Psoas muscle (tissue), 8 donors: Measurements from ENCODE around the gene SERPINB4. TPM values are rescaled to one million over a fixed set of nuclear protein-coding genes. Genes with fewer than 3 reads are reported as not detected.
"Not testable (repeated sequence)": the region's sequence is repeated elsewhere in the genome, so short reads cannot be mapped to it uniquely, and the experiment has no call there.

Source experiments
- ATAC-seq, 4 donors: fragments of 200-7000 bp; cut with Tn5 transposase; one replicate each; pipeline ENCODE4 v1.9.1; 2020; ENCODE audit warnings: moderate library complexity in 3 of 4, mild to moderate bottlenecking in 2 of 4
- DNase-seq, 2 donors: peaks; one replicate each; pipeline ENCODE4 v3.0.0-alpha.2; 2020
- H3K27ac ChIP-seq: fragments of 200-600 bp; one replicate; pipeline ENCODE4 v1.8.0; 2022
- H3K27me3 ChIP-seq, 3 donors: fragments of 200-600 bp in 1 of 3; one replicate each; pipeline versions ENCODE4 v1.6.1 to v1.8.0; 2013 to 2022; ENCODE audit warnings: low read length in 2 of 3, mild to moderate bottlenecking in 2 of 3, moderate library complexity in 1 of 3; ENCODE audit not compliant: insufficient read depth in 3 of 3
- H3K36me3 ChIP-seq, 2 donors: fragments of 200-600 bp in 1 of 2; one replicate each; pipeline versions ENCODE4 v1.6.1 to v1.8.0; 2013 to 2022; ENCODE audit warnings: low read depth in 1 of 2, mild to moderate bottlenecking in 1 of 2, moderate library complexity in 1 of 2; ENCODE audit not compliant: insufficient read depth in 1 of 2
- H3K4me1 ChIP-seq: fragments of 200-600 bp; one replicate; pipeline ENCODE4 v1.8.0; 2022
- H3K4me3 ChIP-seq: fragments of 200-600 bp; one replicate; pipeline ENCODE4 v1.8.0; 2022; ENCODE audit warnings: mild to moderate bottlenecking
- H3K9me3 ChIP-seq: fragments of 200-600 bp; one replicate; pipeline ENCODE4 v1.8.0; 2022
- CTCF ChIP-seq: fragments of 200-600 bp; IDR thresholded peaks from one replicate; pipeline ENCODE4 v1.8.0; 2022; ENCODE audit warnings: antibody characterized with exemption
- WGBS, 3 donors: extraction: QIAGEN DNeasy Blood & Tissue Kit; methylation state at CpG; one replicate each; pipeline versions ENCODE4 v1.1.6 to v1.1.7; 2013; 5-methylcytosine and 5-hydroxymethylcytosine counted together
- intact Hi-C, 2 donors: fragments of 100-400 bp; cut with DNase I; formaldehyde crosslinking; loops; one replicate each; pipeline versions ENCODE4 v1.11.0 to v1.14.2; 2022
- polyA plus RNA-seq, 3 donors: library from polyadenylated mRNA; stranded (reverse); fragments of 200-250 nt; gene quantifications; one replicate each; pipeline ENCODE4 v1.2.3, GENCODE V29; 2013
- total RNA-seq, 4 donors: library from RNA; stranded (reverse); fragmentation: NEBNext Ultra II Directional in 2 of 4; extraction: Animal tissue kit (Norgen Biotek cat#: 25700) in 2 of 4; gene quantifications; one replicate each; pipeline versions ENCODE4 v1.2.1 to v1.2.4, GENCODE V29; 2021 to 2023
- donor health status: healthy with polysubstance abuse.
- donor health status: DM: no; HTN: no; CAD: no; lungs with moderate emphysema.
- donor health status: Bipolar disorder and iron deficiency.
- donor health status: healthy.
- donor health status: DM: yes; HTN: yes; CAD: no.
- donor health status: DM: no; HTN: no; CAD: no.
- donor health status: DM: no; HTN: no; CAD: no.
- donor health status: DM: yes; HTN: yes; CAD: no.

Gene SERPINB4
- total and polyA plus RNA-seq, 7 donors, result 0.04 TPM; not detected in 6

DNA sequence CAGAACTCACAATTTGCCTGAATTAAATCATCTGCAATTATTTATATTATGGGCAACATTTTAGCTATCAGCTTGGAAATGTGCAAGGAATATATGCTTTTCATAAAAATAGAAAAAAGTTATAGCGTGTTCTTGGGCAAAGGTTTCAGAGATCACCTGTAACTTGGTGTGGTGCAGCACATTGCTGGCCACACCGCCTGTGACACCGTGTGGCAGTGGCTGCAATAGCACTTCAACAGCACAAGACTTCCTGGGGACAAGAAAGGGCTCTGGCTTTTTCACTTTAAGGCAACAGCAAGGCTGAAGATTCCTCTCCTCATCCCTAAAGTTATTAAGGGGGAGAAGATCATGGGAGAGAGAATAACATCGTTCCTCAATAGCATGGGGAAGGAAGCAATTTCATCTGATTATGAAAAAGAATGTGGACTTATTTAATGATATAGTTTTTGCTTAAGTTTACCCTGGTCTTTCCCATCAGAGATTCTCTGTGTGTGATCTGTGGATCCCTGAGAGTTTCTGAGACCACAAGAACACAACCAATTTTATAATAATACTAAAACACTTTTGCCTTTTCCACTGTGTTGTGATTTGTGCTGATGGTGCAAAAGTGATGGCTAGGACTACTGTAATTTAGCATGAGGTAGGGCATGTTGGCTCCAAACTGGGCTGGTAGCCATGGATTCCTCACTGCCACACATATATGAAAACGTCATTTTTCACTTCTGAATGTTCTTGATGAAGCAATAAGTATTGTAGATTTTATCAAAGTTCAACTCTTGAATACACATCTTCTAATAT is 32.7 kb upstream of the SERPINB4 start:
- WGBS, 3 donors, result 31 to 37% (median 31%) methylated on average over 5 of the region's 5 CpGs

GRCh38 chr18:63664571-63664970 is 20.5 kb upstream of the SERPINB4 start:
- Histone ChIP-seq H3K36me3 (no peaks in the 10 kb centered on the region), H3K9me3 (no peaks in the 10 kb centered on the region), H3K27me3 (peaks cover 0 to 4% (median 0%) of the 10 kb centered on the region in 3 donors), H3K27ac (no peak overlapping the region), H3K4me1 (no peaks in the 10 kb centered on the region), H3K4me3 (no peak overlapping the region)
- intact Hi-C loops, result no loop called here
- ATAC-seq (no peak), DNase-seq (no peak)
- WGBS, 3 donors, result 70 to 87% (median 74%) methylated on average over 1 of the region's 1 CpG
- TF ChIP-seq CTCF, result no peak

More for the DNA sequence above, 32.7 kb upstream of the SERPINB4 start:
- Histone ChIP-seq H3K27me3 (no peaks in the 10 kb centered on the region), H3K36me3 (no peaks in the 10 kb centered on the region), H3K9me3 (no peaks in the 10 kb centered on the region), H3K27ac (no peak overlapping the region), H3K4me1 (no peaks in the 10 kb centered on the region), H3K4me3 (no peak overlapping the region)
- no peak for TF ChIP-seq CTCF
- no peak for DNase-seq
- no peak for ATAC-seq
- intact Hi-C loops, result no loop called here

DNA sequence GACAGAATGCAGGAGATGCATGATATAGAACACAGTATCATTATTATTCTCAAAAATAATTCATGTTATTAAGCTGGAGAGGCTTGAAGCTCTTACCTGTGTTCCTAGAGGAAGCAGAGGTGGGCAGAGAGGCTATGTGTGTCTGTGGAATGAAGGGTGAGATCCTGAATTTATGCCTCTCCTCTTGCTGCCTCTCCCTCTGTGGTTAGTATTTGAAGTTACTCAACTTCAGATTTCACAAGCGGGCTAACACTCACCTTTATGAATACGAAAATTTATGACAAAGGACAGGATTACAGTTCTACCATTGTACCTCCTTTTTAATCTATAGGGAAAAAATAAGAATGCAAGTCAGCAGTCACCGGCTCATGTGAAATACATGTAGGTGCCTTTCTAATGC is 17.7 kb upstream of the SERPINB4 start, which contains the start of gene SERPINB3:
Gene SERPINB3 (minus strand): TSS at position 144 of the 400 bp plus-strand sequence. CDS start 677 bp downstream, outside the sequence.
- intact Hi-C loops, H3K27ac ChIP-seq, H3K9me3 ChIP-seq, H3K27me3 ChIP-seq, H3K4me3 ChIP-seq, DNase-seq, ATAC-seq, H3K36me3 ChIP-seq, H3K4me1 ChIP-seq: not testable (repeated sequence)
- WGBS, 3 donors, result 74 to 85% (median 78%) methylated on average over 2 of the region's 3 CpGs

GRCh38 chr18:63658920-63659319 is 14.9 kb upstream of the SERPINB4 start:
- DNase-seq, H3K9me3 ChIP-seq, H3K36me3 ChIP-seq, H3K4me3 ChIP-seq, H3K27me3 ChIP-seq, intact Hi-C loops, ATAC-seq, H3K4me1 ChIP-seq, H3K27ac ChIP-seq: not testable (repeated sequence)
- WGBS, 3 donors, result 60 to 67% (median 62%) methylated on average over 4 of the region's 4 CpGs

GRCh38 chr18:63650271-63650670 is 6.2 kb upstream of the SERPINB4 start:
- H3K9me3 ChIP-seq, H3K4me3 ChIP-seq, ATAC-seq, intact Hi-C loops, H3K36me3 ChIP-seq, H3K27ac ChIP-seq, H3K27me3 ChIP-seq, H3K4me1 ChIP-seq, DNase-seq: not testable (repeated sequence)
- WGBS, 3 donors, result 62 to 70% (median 65%) methylated on average over 3 of the region's 3 CpGs

DNA sequence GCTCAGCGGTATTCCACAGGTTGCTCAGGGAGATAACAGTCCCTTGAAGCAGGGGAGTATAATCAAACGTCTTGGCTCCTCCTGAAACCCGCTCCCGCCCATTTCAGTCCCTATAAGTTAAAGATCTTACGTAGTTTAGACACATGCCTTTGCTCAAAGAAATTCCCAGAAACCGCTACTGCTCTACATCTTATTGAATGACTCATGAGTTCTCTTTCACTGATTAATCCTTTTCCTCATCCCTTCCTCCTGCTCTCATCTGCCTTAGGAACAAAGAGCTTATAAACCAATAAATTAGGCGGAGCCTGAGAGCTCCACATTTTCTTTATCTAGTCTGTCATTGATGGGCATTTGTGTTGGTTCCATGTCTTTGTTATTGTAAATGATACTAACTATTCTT is 4.2 kb upstream of the SERPINB4 start:
- H3K36me3 ChIP-seq, result no peaks in the 10 kb centered on the region
- DNase-seq, result no peak
- intact Hi-C loops, result no loop called here
- ATAC-seq, result no peak
- no peaks in the 10 kb centered on the region for H3K4me1 ChIP-seq
- no peak overlapping the region for H3K27ac ChIP-seq
- no peak for TF ChIP-seq CTCF
- WGBS, 3 donors, result 71 to 75% (median 74%) methylated on average over 7 of the region's 7 CpGs
- H3K27me3 ChIP-seq, result no peaks in the 10 kb centered on the region
- H3K9me3 ChIP-seq, result no peaks in the 10 kb centered on the region
- H3K4me3 ChIP-seq, result no peak overlapping the region
